ENCODE data around the gene RPS23. TPM values are rescaled to one million over a fixed set of nuclear protein-coding genes. Genes with fewer than 3 reads are reported as not detected.

The RPS23 gene
- total RNA-seq, 4 donors from 2014 or later = 1,823 to 4,287 (median 2,697) TPM

DNA sequence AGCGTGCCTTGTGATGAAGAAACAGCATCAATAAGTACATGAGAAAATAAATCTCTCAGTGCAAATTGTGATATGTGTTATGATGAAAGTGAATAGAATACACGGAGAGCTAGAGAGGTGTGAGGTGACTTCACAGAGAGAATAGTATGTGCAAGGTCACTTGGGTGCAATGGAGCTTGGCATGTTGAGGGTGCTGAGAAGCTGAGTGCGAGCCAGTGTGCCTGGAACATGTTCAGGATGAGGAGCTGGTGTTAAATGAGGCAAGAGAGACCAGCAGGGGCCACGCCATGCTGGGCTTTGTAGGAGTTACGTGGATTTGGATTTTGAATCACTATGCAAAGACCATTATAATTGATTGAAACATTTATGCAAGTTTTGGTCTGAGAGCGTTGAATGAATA, 12.8 kb upstream of the RPS23 start:
- TF ChIP-seq, protein P1, sequence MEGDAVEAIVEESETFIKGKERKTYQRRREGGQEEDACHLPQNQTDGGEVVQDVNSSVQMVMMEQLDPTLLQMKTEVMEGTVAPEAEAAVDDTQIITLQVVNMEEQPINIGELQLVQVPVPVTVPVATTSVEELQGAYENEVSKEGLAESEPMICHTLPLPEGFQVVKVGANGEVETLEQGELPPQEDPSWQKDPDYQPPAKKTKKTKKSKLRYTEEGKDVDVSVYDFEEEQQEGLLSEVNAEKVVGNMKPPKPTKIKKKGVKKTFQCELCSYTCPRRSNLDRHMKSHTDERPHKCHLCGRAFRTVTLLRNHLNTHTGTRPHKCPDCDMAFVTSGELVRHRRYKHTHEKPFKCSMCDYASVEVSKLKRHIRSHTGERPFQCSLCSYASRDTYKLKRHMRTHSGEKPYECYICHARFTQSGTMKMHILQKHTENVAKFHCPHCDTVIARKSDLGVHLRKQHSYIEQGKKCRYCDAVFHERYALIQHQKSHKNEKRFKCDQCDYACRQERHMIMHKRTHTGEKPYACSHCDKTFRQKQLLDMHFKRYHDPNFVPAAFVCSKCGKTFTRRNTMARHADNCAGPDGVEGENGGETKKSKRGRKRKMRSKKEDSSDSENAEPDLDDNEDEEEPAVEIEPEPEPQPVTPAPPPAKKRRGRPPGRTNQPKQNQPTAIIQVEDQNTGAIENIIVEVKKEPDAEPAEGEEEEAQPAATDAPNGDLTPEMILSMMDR (IDR thresholded peaks at IDR 0.05; ENCODE audit: low read depth) = no peak

DNA sequence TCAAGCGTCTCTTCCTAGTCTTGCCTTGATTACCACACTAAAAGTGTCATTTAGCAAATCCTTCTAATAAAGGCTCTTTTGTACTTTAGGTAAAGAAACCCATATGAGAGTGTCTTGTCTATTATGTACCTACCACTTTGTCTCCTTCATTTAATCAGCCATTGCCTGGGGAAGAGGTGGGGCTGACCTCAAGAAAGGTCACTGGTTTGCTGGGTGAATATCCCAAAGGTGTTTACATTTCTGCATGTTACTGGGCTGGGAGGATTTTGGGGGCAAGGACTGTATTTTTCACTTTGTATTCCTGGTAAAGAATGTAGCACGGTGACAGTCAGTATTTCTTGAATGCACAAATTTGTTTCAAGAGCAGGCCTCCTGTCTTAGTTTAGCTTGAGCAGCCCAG, 11.9 kb upstream of the RPS23 start:
- TF ChIP-seq, protein P1 (IDR thresholded peaks at IDR 0.05; ENCODE audit: low read depth) = no peak

DNA sequence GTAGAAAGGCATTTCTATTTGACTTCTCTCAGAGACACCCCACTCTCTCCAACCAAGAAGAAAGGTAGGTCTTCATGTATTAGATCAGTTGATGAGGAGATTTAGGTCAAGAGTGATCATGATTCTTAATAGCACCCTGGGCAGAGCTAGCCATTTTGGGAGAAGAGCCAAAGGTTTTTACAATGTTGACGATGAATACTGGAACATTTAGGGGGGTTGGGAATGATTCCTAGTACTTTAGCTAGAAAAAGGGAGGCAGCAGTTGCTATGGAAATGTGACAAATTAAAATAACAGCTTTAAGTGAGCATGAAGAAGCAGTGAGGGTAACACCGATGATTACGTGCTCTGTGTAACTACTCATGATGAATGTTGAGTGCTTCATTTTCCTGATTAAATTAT, 9.5 kb upstream of the RPS23 start:
- TF ChIP-seq, protein P1 (IDR thresholded peaks at IDR 0.05; ENCODE audit: low read depth) = no peak

DNA sequence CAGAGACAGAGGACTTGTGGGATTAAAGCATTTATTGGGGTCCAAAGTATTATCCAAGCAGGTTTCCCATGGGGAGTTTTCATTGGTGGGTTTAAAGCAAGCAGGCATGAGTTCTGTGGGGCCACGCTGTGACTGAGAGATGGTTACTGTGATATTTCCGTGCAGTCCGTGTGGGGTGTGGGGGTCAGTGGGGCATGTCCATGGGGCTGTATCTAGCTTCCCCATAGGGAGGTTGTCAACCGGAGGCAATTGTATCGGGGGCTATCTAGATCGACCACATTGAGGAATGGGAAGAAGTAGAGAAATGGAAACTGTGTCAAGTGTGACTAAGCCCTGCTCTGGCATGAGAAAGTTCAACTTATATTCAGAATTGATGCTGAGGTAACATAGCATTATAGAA, 7.1 kb upstream of the RPS23 start:
- TF ChIP-seq, protein P1 (IDR thresholded peaks at IDR 0.05; ENCODE audit: low read depth) = no peak

DNA sequence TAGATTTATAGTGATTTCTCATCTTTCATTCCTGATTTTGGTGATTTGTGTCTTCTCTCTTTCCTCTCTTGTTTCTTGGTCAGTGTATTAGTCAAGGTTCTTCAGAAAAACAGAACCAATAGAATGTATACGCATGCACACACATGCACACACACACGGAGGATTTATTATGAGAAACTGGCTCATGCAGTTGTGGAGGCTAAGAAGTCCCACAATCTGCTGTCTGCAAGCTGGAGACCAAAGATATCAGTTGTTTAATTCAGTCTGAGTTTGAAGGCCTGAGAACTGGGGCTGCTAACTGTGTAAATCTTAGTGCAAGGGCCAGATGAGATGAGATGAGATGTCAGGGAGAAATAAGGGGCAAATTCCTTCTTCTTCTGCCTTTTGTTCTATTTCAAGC, 5.7 kb upstream of the RPS23 start:
- TF ChIP-seq, protein P1 (IDR thresholded peaks at IDR 0.05; ENCODE audit: low read depth) = no peak

DNA sequence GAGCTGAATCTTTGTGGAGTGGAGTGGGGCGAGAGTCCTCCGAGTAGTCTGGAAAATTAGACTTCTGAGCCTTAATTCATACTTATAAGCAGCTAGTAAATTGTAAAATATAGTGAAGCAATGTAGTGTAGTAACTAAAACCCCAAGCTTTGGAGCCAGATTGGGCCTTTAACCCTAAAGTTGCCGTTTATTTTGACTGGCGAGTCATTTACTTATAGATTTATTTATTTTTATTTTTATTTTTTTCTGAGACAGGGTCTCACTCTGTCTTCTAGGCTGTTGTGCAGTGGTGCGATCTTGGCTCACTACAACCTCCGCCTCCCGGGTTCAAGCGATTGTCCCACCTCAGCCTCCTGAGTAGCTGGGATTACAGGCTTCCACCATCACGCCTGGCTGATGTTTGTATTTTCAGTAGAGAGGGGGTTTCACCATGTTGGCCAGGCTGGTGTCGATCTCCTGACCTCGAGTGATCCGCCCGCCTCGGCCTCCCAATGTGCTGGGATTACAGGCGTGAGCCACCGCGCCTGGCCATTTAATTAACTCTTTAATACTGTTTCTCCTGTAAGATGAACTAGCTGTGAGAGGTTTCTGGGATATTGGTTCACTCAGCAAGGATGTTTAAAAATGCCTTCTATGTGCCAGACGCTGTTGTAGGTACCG, 687 bp upstream of the RPS23 start:
- TF ChIP-seq, protein P1 (IDR thresholded peaks at IDR 0.05; ENCODE audit: low read depth) = no peak

DNA sequence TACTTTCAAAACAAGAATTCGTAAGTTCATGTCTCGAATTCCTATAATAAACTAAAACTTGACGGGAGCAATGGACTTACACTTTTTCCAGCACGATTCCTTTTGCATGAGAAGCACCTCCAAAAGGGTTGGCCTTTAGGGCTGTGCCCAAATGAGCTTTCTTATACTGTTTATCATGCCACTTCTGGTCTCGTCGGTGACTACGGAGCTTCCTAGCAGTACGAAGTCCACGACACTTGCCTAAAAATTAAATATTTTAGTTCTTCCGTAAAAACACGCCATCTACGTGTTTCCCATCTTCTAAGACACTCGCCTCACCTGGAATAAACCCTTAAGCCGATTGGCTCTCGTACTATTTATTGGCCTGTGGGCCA, 554 bp downstream of the RPS23 start:
- TF ChIP-seq, protein P1 (IDR thresholded peaks at IDR 0.05; ENCODE audit: low read depth) = no peak
